Sigmoid colon (tissue), 7 donors: ENCODE data around the gene HTRA2. TPM values are rescaled to one million over a fixed set of nuclear protein-coding genes. Genes with fewer than 3 reads are reported as not detected.
A peak's percentile ranks its signal among the peaks of the same experiment; 100 is the strongest.

Experiments
- DNase-seq: peaks from one replicate; pipeline ENCODE4 v3.0.0-alpha.2; 2019
- H3K27ac ChIP-seq, 4 donors: fragments of 200-600 bp; sonication (generic); one replicate each; pipeline ENCODE4 v1.5.1; 2016 to 2019; ENCODE audit warnings: mild to moderate bottlenecking in 1 of 4
- H3K27me3 ChIP-seq, 3 donors: fragments of 200-600 bp; sonication (generic); one replicate each; pipeline ENCODE4 v1.5.1; 2019; ENCODE audit warnings: mild to moderate bottlenecking in 1 of 3
- H3K36me3 ChIP-seq, 4 donors: fragments of 200-600 bp; sonication (generic); one replicate each; pipeline ENCODE4 v1.5.1; 2016 to 2019
- H3K4me1 ChIP-seq, 4 donors: fragments of 200-600 bp; sonication (generic); one replicate each; pipeline ENCODE4 v1.5.1; 2017 to 2019
- H3K4me3 ChIP-seq, 4 donors: fragments of 200-600 bp; sonication (generic); one replicate each; pipeline ENCODE4 v1.5.1; 2017 to 2019; ENCODE audit warnings: mild to moderate bottlenecking in 2 of 4, moderate library complexity in 1 of 4
- H3K9me3 ChIP-seq, 4 donors: fragments of 200-600 bp in 3 of 4; sonication (generic) in 3 of 4; one replicate each; pipeline versions ENCODE4 v1.5.1 to v1.6.1; 2013 to 2019
- CTCF ChIP-seq, 4 experiments: fragments of 450-650 bp in 3 of 4; fragments of 200-600 bp in 1 of 4; IDR thresholded peaks; one replicate each; pipeline ENCODE4 v1.5.1; 2016 to 2019; ENCODE audit warnings: antibody characterized with exemption in 4 of 4, mild to moderate bottlenecking in 3 of 4, moderate library complexity in 2 of 4
- EP300 ChIP-seq, 4 donors: sonication (generic); formaldehyde crosslinking; IDR thresholded peaks; one replicate each; pipeline ENCODE4 v1.6.1; 2017; ENCODE audit warnings: antibody characterized with exemption in 4 of 4
- POLR2A ChIP-seq, 2 donors: fragments of 450-650 bp; IDR thresholded peaks; one replicate each; pipeline ENCODE4 v1.6.1; 2016; ENCODE audit warnings: antibody characterized with exemption in 2 of 2, mild to moderate bottlenecking in 2 of 2, moderate library complexity in 2 of 2
- POLR2AphosphoS5 ChIP-seq, 4 donors: sonication (generic); formaldehyde crosslinking; IDR thresholded peaks; one replicate each; pipeline ENCODE4 v1.6.1; 2017; ENCODE audit warnings: antibody characterized with exemption in 4 of 4
- WGBS, 2 donors: extraction: QIAGEN DNeasy Blood & Tissue Kit; methylation state at CpG; one replicate each; pipeline ENCODE4 v1.1.7; 2013; 5-methylcytosine and 5-hydroxymethylcytosine counted together
- intact Hi-C: fragments of 100-400 bp; cut with DNase I; formaldehyde crosslinking; loops from one replicate; pipeline ENCODE4 v1.15.1; 2023
- polyA plus RNA-seq, 3 donors: library from polyadenylated mRNA; stranded (reverse); fragments of 200-250 nt; gene quantifications; one replicate each; pipeline ENCODE4 v1.2.3, GENCODE V29; 2013
- total RNA-seq, 4 donors: library from RNA; depleted of rRNA; stranded (reverse); fragments of >200 nt; gene quantifications; one replicate each; pipeline ENCODE4 v1.1.0, GENCODE V29; 2016
- donor health status: healthy with polysubstance abuse.
- donor health status: Bipolar disorder and iron deficiency.
- donor health status: healthy.

HTRA2 gene
- total and polyA plus RNA-seq, 7 donors, result 19.7 to 39.8 (median 29.6) TPM

GRCh38 chr2:74555610-74556103 lies 25.9 kb downstream of the HTRA2 start:
- WGBS, 2 donors, result 72 to 75% methylated on average over 17 of the region's 17 CpGs
- intact Hi-C loops, result loop anchor here (2.0 kb wide), 3 partner anchors 27 to 73 kb away; partner anchors contain the start of genes AUP1, CCDC142, HTRA2 and TTC31
- no peaks in the 10 kb centered on the region for H3K27me3 ChIP-seq
- no peaks in the 10 kb centered on the region for H3K9me3 ChIP-seq
- H3K4me3 ChIP-seq, result peak overlapping the region; percentile 57 to 79 (median 68)
- no peaks in the 10 kb centered on the region for H3K36me3 ChIP-seq
- peak; percentile 71 for DNase-seq
- H3K4me1 ChIP-seq, result peaks cover 0 to 20% (median 14%) of the 10 kb centered on the region in 4 donors
- TF ChIP-seq CTCF (IDR thresholded peaks at IDR 0.05), result no peak
- no peak for TF ChIP-seq POLR2A (IDR thresholded peaks at IDR 0.05)
- no peak for TF ChIP-seq POLR2AphosphoS5 (IDR thresholded peaks at IDR 0.05)
- no peak for TF ChIP-seq EP300 (IDR thresholded peaks at IDR 0.05)
- H3K27ac ChIP-seq, result peak overlapping the region; percentile 88 to 92 (median 89)

GRCh38 chr2:74556159-74556558 lies 26.4 kb downstream of the HTRA2 start:
- WGBS, 2 donors, result 88 to 90% methylated on average over 14 of the region's 14 CpGs
- no peak for DNase-seq

GRCh38 chr2:74556831-74557370 lies 27.2 kb downstream of the HTRA2 start:
- TF ChIP-seq POLR2AphosphoS5 (IDR thresholded peaks at IDR 0.05) (no peak), POLR2A (IDR thresholded peaks at IDR 0.05) (no peak), EP300 (IDR thresholded peaks at IDR 0.05) (no peak), CTCF (IDR thresholded peaks at IDR 0.05) (no peak)
- Histone ChIP-seq H3K36me3 (no peaks in the 10 kb centered on the region), H3K4me3 (no peak overlapping the region), H3K9me3 (no peaks in the 10 kb centered on the region), H3K27me3 (peaks cover 0 to 6% (median 0%) of the 10 kb centered on the region in 3 donors), H3K4me1 (peaks cover 0 to 20% (median 14%) of the 10 kb centered on the region in 4 donors), H3K27ac (no peak overlapping the region)
- WGBS, 2 donors, result 93 to 94% methylated on average over 6 of the region's 6 CpGs
- DNase-seq, result no peak
- intact Hi-C loops, result no loop called here

More at GRCh38 chr2:74556159-74556558, 26.4 kb downstream of the HTRA2 start:
- Histone ChIP-seq H3K4me3 (peak overlapping the region in 1 of 4 donors; percentile 66), H3K9me3 (no peaks in the 10 kb centered on the region), H3K36me3 (no peaks in the 10 kb centered on the region), H3K27me3 (no peaks in the 10 kb centered on the region), H3K27ac (peak overlapping the region in 3 of 4 donors; percentile 88 to 92 (median 90)), H3K4me1 (peaks cover 0 to 20% (median 14%) of the 10 kb centered on the region in 4 donors)
- intact Hi-C loops, result no loop called here
- TF ChIP-seq CTCF (IDR thresholded peaks at IDR 0.05) (no peak), POLR2AphosphoS5 (IDR thresholded peaks at IDR 0.05) (no peak), EP300 (IDR thresholded peaks at IDR 0.05) (no peak), POLR2A (IDR thresholded peaks at IDR 0.05) (no peak)

GRCh38 chr2:74558284-74559230 lies 28.8 kb downstream of the HTRA2 start:
- Histone ChIP-seq H3K4me3 (no peak overlapping the region), H3K36me3 (no peaks in the 10 kb centered on the region), H3K27me3 (peaks cover 0 to 8% (median 0%) of the 10 kb centered on the region in 3 donors), H3K27ac (no peak overlapping the region), H3K9me3 (no peaks in the 10 kb centered on the region), H3K4me1 (peaks cover 0 to 13% (median 7%) of the 10 kb centered on the region in 4 donors)
- no peak for TF ChIP-seq CTCF (IDR thresholded peaks at IDR 0.05)
- TF ChIP-seq POLR2A (IDR thresholded peaks at IDR 0.05), result no peak
- TF ChIP-seq POLR2AphosphoS5 (IDR thresholded peaks at IDR 0.05), result no peak
- no peak for TF ChIP-seq EP300 (IDR thresholded peaks at IDR 0.05)
- intact Hi-C loops, result no loop called here
- no peak for DNase-seq
- 32 to 68% methylated on average over 7 of the region's 7 CpGs for WGBS, 2 donors
